Activated effector memory CD4-positive, alpha-beta T cell treated with anti-CD3 and anti-CD28 coated beads, Interleukin-2, amount 50 U/mL, for 16 hours (primary cell): ENCODE data around the gene PDE8B.

ENCODE experiments used
- DNase-seq: peaks from one replicate; pipeline ENCODE4 v3.0.0-alpha.2; 2020

PDE8B gene

DNA sequence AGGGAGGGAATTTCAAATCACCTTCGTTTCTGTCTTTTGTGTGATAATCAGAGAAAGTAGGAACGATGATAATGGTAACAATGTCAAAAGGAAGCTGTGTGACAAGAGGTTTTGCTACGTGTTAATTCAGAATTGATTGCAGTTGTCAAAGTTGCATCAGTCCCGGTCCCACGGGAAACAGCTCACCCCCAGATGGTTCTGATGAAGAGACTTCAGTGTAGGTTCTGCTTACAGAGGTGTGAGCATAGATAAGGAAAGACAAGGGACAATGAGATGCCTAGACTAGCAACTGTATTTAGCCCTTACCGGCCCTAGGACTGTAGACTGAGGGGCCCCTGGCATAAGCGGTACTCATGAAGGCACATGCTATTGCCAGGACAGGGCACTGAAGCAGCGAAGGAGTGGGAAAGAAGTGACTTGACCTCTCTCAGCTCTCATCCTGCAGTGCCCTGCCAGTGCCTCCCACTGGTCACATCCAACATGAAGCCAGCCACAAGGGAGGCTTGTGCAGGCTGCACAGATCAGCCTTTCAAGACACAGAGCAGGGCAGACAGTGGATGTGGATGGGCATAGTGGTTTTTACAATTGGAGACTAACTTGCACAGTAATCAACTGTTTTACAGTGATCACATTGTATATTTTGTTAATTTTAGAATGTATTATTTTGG, 21.1 kb downstream of the PDE8B start:
- DNase-seq = no peak

DNA sequence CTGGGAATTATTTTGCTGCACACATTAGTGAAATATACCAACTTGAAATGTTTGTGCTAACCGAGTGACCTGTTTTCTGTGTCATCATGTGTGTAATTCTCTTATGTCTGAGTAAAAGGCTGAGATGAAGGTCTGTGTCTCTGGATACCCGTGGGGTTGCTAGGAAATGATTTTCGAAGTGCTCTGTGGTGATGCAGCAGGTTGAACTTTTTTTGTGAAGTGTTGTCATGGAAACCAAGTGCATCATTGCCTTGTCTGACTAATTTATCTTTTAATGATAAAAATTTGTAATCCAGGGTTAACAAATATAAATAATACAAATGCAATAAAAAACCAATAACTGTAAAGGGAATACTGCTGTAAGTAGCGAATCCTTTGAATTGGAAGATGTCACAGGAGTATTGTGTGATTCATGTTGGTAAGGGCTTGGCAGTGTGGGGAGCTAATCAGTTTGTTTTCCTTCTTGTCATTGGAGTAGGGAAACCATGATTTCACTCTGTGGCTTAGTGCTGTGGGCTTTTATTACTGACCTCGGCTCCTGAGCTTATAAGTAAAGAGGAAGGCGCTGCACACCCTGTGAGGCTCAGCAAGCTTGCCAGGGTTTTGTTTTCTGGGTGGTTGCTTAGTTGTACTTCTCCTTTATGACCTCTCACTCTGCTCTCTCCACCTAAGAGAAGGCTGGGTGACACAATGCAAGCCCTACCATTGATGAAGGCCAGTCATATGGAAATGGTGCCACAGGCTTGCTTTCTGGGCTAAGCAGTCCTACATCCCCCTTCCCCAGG, 22.3 kb downstream of the PDE8B start:
- no peak for DNase-seq

DNA sequence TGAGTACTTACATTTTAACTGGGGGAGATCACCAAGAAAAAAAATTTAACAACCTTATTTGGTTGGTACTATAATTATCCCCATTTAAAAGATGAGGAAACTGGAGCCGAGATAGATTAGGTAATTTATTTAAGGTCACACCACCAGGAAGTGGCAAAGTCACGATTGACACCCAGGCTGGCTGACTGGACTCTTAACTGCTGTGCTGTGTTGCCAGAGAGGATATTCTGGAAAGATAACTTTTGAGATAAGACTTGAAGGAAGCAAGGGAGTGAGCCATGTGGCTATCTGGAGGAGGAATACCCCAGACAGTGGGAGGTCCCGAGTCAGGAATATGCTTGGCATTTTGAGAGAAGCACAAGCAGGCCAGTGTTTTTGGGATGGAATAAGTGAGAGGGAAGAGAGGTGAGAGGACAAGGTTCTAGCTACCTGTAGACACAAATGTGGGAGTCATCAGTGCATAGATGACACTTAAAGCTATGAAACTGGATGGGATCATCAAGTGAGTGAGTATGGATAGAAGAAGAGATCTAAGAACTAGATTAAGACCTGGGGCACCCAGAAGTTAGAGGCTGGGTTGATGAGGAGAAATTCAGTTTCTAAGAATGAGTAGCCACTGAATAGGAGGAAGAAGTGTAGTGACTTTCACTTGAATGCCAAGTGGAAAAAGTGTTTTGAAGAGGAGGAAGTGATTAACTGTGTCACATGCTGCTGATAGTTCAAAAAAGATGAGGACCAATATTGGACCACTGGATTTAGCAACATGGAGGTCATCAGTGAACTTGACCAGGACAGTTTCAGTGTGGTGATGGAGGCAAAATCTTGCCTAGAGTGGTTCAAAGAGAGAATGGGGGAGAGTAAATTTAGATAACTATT, 25.6 kb downstream of the PDE8B start:
- no peak for DNase-seq

DNA sequence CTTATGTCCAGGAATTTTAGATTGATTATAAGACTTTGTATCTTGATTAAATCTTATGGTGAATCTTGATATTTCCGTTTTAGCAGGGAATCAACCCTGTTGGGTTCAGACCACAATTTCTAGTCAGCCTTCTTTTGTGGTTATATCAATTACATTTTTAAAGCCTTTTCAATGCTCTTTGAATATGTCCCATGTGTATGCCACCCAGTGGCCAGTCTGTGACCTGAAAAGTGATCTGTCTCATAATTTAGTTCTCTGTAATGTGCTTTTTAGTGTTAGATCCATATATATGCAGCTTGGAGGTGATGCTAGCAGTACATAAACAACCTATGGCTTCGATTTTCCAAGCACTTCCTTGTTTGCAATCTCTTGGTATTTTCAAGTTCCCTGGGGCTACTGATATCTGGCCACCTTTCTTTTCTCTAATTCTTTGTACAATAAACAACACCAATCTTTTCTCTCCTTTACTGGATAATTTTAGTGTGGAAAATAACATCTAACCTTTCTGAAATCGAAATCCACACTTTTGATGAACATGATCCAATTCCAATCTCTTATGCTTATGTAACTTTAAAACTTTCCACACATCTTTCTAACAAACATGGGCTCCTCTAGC, 28.8 kb downstream of the PDE8B start:
- DNase-seq = no peak

DNA sequence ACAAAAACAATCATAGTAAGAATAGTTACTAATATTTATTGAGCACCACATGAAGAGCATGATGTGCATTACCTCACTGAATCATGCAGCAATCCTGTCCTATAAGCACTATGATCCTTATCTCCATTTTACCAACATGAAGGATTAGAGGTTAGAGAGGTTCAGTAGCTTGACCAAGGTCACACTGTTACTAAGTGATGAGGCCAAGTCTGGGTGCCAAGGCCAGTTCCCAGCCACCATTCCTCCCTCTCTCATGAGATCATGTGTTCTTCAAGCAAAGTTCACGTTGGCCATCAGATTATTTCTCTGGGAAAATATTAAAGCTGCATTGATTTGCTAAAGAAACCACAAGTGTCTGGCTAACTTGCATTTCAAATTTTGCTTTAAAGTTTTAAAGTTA, 31.0 kb downstream of the PDE8B start:
- DNase-seq = no peak

DNA sequence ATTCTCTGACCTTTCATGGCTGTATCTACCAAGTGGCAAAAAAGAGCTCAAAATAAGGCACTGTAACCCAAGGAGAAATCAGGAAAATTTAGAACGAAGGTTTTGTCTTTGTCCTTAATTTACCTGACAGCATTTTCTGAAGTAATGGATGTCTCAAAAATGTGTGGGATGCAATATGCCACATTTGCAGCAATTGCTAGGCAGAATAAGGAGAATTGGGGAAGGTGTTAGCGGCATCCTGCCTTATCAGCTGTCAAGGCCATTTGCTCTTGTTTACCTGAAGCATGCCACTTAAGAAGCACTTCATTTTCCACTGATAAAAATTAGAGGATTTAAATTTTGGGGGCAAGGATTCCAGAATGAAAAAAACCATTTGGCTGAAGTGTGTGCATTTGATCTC, 39.0 kb downstream of the PDE8B start:
- DNase-seq = no peak

DNA sequence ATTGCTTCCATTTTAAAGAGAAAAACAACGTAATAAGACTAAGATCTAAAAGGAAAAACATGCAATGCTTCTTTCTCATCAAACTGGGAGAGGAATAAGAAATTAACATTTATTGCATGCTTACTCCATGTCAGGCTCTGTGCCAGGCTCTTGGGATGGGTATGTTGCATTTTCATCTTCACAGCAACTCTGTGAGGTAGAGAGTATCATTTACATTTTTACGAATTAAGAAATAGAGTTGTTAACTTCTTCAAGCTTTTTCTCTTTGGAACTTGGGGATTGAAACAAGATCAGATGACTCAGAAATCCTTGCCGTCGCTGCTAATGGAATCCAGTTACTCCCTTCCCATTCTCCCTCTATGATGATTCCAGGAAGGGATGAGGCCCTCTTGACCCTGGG, 39.5 kb downstream of the PDE8B start:
- no peak for DNase-seq

DNA sequence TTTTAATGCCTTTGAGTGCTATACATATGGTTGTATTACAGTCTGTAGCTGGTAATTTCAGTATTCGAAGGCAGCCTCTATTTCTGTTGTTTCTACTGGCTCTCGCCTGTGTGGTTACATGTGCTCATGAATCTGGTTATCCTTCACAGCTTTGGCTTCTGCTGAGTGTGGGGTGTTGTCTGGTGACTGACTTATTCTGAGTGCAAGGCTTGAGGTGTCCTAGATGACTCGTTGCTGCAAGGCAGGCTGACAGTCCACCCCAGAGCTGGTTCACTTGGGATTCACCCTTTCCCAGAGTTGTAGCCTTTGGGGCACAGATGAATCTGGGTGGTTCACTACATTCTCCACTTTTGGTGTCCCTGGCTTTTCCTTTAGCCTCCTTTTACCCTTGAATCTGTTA, 41.4 kb downstream of the PDE8B start:
- DNase-seq = no peak

DNA sequence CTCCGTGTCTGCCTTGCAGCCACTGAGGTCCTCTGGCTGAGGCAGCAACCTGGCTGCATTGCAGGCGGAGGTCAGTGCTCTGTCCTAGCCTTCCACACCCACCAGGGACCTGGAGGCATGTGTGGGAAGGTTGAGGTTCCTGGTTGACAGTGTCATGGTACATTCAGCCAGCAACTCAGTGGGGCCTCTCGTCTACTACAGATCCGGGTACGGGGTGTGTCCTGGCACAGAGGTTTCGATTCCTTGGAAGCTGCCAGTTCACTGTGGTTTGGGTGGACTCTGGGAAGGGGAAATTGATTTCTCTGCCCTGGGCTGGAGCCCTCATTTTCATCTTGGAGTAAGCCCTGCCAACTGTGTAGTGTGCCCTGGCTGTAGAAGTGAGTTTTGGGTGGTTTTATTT, 45.1 kb downstream of the PDE8B start:
- DNase-seq = no peak

DNA sequence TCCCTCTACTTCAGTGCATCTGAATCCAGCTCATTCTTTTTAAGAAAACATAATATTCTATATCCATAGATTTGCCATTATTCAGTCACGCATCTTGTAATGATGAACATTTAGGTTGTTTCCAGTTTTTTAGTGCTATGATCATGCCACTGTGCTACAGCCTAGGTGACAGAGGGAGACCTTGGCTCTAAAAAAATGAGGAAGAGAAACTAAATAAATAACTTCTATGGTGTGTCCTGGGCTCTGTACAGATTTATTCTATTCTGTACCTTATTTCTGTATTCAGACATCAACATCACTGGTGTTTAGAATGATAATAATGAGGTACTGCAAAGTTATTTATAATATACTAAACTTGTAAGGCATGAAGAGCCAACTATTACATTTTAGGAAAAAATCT, 45.9 kb downstream of the PDE8B start:
- no peak for DNase-seq

DNA sequence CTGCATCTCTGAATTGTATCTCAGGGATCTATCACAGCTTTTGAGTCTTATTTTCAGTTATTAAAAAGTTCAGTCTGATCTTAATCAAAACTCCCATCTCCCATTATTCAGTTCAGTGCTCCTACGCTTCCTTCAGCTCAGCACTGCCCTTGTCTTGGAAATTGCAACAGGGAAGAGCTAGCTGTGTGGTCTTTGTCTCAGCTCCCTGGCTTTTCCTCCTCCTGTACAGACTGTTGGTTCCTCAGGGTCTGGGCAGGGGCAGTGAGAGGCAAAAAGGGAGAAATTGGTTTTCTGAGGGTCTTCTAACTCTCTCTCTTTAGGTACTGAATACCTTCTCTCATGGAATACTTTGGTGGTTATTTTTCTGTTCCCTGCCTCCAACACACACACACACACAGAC, 48.2 kb downstream of the PDE8B start:
- DNase-seq = no peak

DNA sequence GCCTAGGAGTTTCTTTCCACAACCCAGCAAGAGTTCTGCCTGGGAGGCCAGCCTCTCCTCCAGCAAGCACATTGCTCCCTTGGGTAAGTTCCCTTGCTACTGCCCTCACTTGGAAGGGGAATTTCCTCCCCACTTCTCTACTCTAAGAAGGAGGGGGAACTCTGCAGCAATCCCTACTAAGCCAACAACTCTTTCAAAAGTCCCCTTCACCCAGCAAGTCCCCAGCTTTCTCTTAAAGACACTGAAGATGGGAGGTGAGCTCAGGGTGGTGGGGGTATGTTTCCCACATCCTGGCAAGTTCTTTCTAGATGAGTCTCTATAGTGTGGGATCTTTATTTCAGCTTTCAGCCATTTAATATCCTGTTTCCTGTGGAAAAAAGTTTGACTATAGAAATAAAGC, 49.0 kb downstream of the PDE8B start:
- no peak for DNase-seq

DNA sequence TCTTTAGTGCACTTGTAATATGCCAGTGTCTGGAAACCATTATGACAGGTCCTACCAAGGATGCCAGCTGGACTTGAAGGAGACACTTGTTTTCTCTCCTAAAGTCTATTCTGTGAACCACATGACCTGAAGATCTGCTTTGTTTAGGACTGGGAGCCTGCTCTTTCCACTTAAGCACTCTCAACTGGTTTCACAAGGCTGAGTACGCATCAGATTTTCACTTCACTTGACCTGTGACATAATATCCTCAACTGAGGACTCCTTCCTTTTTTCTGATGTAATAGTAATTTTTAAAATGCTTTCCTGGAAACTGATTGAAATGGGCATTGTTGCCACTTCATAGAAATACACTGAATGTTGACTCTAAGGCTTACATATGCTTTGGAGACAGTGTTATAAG, 52.2 kb downstream of the PDE8B start:
- no peak for DNase-seq

DNA sequence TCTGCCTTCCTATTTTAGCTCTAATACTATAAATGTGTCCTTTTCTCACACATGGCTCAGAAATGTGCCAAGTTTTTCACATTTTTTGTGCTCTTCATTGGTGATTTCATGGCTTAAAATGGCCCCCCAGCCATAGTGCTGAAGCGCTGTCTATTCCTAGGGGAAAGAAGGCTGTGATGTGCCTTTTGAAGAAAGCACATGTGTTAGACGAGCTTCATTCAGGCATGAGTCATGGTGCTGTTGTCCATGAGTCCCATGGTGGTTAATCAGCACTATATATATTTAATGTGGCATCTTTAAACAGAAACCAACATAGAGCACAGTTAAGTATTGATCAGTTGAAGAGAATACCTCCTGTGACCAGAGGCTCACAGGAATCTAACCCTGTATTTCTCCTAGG, 55.8 kb downstream of the PDE8B start:
- no peak for DNase-seq

DNA sequence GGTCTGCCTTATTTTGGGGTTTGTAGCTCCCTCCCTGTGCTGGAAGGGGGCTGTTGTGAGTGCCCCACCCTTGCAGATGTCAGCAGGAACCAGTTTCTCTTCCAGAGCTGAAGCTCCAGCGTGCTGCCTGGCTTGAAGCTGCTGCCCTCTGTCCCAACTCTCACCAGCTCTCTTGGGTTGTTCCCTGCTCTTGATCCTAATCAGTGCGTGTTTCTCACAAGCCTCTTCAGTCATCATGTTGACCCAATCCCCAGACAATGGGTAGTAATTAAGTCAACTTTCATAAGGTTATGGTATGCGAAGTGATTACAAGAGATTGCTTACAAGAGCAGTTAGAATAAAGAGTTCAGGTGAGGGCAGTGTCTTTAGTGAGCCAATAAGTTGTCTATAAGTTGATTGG, 57.0 kb downstream of the PDE8B start:
- no peak for DNase-seq

DNA sequence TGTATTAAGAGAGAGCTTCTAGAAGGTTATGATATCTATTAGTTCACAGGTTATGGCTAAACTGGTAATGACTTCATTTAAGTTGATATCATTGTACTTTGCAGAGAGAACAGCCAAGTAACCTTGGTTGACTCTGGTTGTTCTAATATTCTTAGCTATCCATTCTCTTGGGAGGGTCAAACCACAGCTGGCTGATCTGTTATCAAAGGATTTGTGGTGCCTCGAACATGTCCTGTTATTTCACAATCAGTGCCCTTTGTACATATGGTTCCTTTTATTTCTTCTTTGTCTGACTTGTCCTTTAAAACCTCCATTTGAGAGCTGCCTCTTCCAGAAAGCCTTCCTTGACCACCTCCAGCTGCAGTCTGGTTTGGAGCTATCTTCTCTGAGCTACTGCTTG, 61.7 kb downstream of the PDE8B start:
- DNase-seq = no peak

DNA sequence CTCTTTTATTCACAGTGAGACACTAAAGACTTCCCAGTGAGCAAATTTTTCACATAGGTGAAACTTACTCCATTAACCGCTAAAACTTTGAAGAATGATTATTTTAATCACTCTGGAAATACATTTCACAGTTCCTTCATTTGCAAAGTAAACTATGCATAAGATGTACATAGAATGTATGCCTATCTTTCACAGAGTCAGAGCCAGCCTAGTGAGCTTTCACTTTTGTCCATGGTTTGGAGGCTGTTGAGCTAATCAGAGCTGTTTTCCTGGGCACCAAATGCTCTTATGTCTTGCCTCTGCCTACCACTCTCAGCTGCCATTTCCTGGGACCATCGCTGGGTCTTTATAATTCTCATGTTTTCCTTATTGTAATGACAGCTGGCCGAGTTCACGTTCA, 67.3 kb downstream of the PDE8B start:
- no peak for DNase-seq

DNA sequence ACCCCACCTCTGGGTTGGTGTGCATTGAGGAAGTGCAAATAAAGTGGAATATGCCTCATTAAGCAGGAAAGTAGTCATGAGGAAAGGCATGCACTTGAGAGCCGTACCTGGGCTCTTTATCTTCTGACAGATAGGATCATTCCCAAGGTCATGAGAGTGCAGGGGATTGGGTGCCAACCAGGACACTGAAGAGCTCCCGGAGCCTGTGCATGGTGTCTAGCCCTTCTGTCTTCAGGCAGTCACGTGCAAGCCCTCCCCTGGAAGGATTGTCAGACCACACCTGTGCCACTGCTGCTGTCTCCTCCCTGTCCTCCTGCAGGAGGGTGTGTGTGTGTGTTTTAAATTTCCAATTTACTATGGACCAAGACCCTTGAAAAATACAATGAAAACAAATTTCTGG, 69.6 kb downstream of the PDE8B start:
- no peak for DNase-seq

DNA sequence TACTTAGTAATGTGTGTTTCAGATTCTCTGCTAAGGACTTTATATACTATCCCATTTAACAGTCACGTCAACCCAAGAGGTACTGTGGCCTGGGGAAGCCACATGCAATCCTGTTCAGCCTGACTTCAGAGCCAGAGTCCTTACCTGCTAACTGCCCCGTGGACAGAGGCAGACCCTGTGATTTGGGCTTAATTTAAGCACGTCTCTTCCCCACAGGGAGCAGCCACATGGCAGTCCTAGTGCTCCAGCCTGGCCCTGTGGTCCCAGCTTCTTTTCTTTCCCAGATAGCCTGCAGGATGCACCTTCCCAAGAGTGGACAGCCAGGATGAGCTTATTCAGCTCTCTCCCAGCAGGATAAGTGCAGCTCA, 71.5 kb downstream of the PDE8B start:
- DNase-seq = no peak

DNA sequence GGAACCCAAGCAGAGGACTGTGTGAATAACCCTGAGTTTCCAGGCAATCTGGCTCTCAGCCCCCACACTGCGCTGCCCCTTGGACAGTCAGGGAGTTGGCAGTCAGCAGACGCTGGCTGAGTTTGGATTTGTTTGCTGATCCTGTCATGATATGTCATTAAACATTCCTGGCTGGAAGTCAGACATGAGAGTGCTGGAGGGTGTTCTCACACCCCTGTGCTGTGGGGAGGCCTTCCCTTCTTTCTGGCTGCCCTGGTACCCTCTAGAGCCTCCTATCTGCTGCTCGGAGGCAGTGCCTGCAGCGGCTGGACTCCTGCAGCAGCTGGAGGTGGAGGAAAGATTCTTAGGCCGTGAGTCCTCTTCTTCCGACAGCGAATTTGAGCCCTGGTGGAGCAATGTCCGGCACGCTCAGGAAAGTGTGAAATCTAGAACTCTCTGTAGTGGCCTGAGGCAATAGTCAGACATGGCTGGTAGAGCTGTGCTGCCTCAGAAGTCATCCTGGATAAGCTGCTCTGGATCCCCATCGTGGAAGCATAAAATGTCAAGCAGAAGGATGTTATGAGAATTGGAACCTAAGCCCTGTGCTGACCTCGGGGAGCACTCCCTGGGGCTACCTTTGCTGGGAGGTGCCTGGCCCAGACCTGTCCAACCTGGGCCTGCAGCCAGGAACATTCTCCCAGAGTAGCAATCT, 72.0 kb downstream of the PDE8B start:
- DNase-seq = no peak

DNA sequence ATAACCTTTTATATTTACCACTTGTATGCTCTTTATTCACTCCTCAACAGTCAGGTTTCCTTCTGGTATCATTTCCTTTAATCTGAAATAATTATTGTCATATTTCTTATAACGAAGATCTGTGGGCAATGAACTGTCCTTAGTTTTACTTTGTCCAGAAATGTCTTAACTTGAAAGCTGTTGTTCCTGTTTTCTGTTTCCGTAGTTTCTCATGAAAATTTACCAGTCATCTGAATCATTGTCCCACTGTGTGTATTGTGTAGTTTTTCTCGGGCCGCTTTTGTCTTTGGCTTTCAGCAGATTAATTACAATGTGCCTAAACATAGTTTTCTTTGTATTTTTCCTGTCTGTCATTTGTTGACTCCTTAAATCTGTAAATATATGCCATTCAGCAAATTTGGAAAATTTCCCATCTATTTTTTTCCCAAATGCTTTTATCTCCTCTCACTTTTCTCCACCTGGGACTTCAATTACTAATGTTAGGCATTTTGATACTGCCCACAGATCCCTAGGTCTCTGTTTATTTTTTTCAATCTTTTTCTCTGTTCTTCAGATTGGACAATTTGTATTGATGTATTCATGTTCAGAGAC, 74.9 kb downstream of the PDE8B start:
- DNase-seq = no peak

DNA sequence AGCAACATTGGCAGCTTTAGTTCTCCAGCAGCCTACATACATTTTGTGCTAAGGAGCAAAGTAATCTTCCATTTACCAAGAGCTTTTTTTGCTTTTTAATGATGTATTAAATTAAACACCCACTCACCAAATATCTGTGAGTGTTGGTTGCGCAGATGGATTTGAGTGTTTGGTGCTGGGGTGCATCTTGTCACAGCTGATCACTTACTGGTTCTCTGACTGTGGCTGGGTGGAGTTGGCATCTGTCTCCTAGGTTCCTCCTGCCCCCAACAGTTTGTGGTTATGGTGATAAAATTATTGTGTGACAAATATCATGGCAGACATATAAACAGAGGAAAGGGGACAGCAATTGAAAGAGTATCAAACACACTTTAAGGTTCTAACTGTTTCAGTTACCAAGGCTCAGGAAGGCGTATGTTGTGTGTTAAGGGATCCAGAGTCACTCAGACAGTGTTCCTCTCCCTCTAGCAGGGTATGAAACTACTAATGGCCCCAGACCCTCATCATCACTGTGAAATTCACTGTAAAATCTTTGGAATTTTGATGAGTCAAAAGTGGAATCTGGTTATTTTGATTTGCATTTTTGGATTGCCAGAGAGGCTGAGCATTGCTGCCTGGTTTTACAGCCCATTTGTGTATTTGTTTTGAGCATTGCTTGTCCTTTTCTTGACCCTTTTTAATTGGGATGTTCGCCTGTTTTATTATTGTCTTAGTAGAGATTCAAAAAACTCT, 81.7 kb downstream of the PDE8B start:
- DNase-seq = no peak
